Measurements from ENCODE around the gene PHF12.

The PHF12 gene

GRCh38 chr17:28873839-28874238, 77.5 kb downstream of the PHF12 start:
- DNase-seq (no peak), ATAC-seq (ENCODE audit: insufficient read depth, low read depth) (no peak)
- H3K9me3 ChIP-seq (ENCODE audit: insufficient read depth, low read length, severe bottlenecking): no peaks in the 10 kb centered on the region
- no peaks in the 10 kb centered on the region for H4K20me1 ChIP-seq (ENCODE audit: insufficient read depth, low read length)
- H3K27ac ChIP-seq (ENCODE audit: low read length): no peak overlapping the region
- H3K9ac ChIP-seq (ENCODE audit: low read depth, low read length): no peak overlapping the region
- H3K4me2 ChIP-seq (ENCODE audit: insufficient read depth, low read length): no peak overlapping the region
- no peak for TF ChIP-seq EZH2 (IDR thresholded peaks at IDR 0.05; ENCODE audit: borderline replicate concordance, low read depth, low read length, severe bottlenecking)
- H3K4me1 ChIP-seq (ENCODE audit: insufficient read depth, low read length): 0 out of 2 replicates have a peak, but pooled peaks cover 5% of the 10 kb centered on the region
- H3K27me3 ChIP-seq (ENCODE audit: insufficient read depth, low read length, poor library complexity): no peaks in the 10 kb centered on the region
- H2AFZ ChIP-seq (ENCODE audit: low read depth, low read length): no peak overlapping the region
- no peaks in the 10 kb centered on the region for H3K36me3 ChIP-seq (ENCODE audit: insufficient read depth, low read length)
- no peaks in the 10 kb centered on the region for H3K79me2 ChIP-seq (ENCODE audit: insufficient read depth, low read length)
- H3K4me3 ChIP-seq (ENCODE audit: low read depth in 1 of 2, low read length in 2 of 2): no peak overlapping the region

- no peak for TF ChIP-seq EZH2 (IDR thresholded peaks at IDR 0.05; ENCODE audit: borderline replicate concordance, low read depth, low read length, severe bottlenecking)
- TF ChIP-seq, protein P1, sequence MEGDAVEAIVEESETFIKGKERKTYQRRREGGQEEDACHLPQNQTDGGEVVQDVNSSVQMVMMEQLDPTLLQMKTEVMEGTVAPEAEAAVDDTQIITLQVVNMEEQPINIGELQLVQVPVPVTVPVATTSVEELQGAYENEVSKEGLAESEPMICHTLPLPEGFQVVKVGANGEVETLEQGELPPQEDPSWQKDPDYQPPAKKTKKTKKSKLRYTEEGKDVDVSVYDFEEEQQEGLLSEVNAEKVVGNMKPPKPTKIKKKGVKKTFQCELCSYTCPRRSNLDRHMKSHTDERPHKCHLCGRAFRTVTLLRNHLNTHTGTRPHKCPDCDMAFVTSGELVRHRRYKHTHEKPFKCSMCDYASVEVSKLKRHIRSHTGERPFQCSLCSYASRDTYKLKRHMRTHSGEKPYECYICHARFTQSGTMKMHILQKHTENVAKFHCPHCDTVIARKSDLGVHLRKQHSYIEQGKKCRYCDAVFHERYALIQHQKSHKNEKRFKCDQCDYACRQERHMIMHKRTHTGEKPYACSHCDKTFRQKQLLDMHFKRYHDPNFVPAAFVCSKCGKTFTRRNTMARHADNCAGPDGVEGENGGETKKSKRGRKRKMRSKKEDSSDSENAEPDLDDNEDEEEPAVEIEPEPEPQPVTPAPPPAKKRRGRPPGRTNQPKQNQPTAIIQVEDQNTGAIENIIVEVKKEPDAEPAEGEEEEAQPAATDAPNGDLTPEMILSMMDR (IDR thresholded peaks at IDR 0.05; ENCODE audit: borderline replicate concordance, extremely low read depth, low read length, poor library complexity, severe bottlenecking): no peak
- Histone ChIP-seq H3K4me1 (ENCODE audit: insufficient read depth, low read length) (0 out of 2 replicates have a peak, but pooled peaks cover 5% of the 10 kb centered on the region), H3K27ac (ENCODE audit: low read length) (0 out of 2 replicates have a peak overlapping the region, but pooled peaks have one; percentile 8), H3K79me2 (ENCODE audit: insufficient read depth, low read length) (no peaks in the 10 kb centered on the region), H2AFZ (ENCODE audit: low read depth, low read length) (peak overlapping the region; percentile 45; the same call in 1 of the 2 replicates), H3K36me3 (ENCODE audit: insufficient read depth, low read length) (no peaks in the 10 kb centered on the region), H4K20me1 (ENCODE audit: insufficient read depth, low read length) (no peaks in the 10 kb centered on the region), H3K4me3 (ENCODE audit: low read depth in 1 of 2, low read length in 2 of 2) (no peak overlapping the region), H3K9me3 (ENCODE audit: insufficient read depth, low read length, severe bottlenecking) (no peaks in the 10 kb centered on the region), H3K9ac (ENCODE audit: low read depth, low read length) (no peak overlapping the region), H3K27me3 (ENCODE audit: insufficient read depth, low read length, poor library complexity) (no peaks in the 10 kb centered on the region), H3K4me2 (ENCODE audit: insufficient read depth, low read length) (no peak overlapping the region)
- ATAC-seq (ENCODE audit: insufficient read depth, low read depth): peak; percentile 89
- DNase-seq: peak; percentile 22
Measured at GRCh38 chr17:28871056-28871579, 80.2 kb downstream of the PHF12 start.

- ATAC-seq (ENCODE audit: insufficient read depth, low read depth): no peak
- Histone ChIP-seq H3K9ac (ENCODE audit: low read depth, low read length) (no peak overlapping the region), H3K4me2 (ENCODE audit: insufficient read depth, low read length) (no peak overlapping the region), H3K4me1 (ENCODE audit: insufficient read depth, low read length) (0 out of 2 replicates have a peak, but pooled peaks cover 5% of the 10 kb centered on the region), H3K36me3 (ENCODE audit: insufficient read depth, low read length) (no peaks in the 10 kb centered on the region), H3K27ac (ENCODE audit: low read length) (no peak overlapping the region), H3K27me3 (ENCODE audit: insufficient read depth, low read length, poor library complexity) (no peaks in the 10 kb centered on the region), H3K4me3 (ENCODE audit: low read depth in 1 of 2, low read length in 2 of 2) (no peak overlapping the region), H2AFZ (ENCODE audit: low read depth, low read length) (no peak overlapping the region), H3K9me3 (ENCODE audit: insufficient read depth, low read length, severe bottlenecking) (no peaks in the 10 kb centered on the region), H4K20me1 (ENCODE audit: insufficient read depth, low read length) (no peaks in the 10 kb centered on the region), H3K79me2 (ENCODE audit: insufficient read depth, low read length) (no peaks in the 10 kb centered on the region)
- no peak for DNase-seq
- TF ChIP-seq EZH2 (IDR thresholded peaks at IDR 0.05; ENCODE audit: borderline replicate concordance, low read depth, low read length, severe bottlenecking): no peak
- TF ChIP-seq, protein P1 (IDR thresholded peaks at IDR 0.05; ENCODE audit: borderline replicate concordance, extremely low read depth, low read length, poor library complexity, severe bottlenecking): no peak
Measured at GRCh38 chr17:28867276-28867675, 84.0 kb downstream of the PHF12 start.

DNA sequence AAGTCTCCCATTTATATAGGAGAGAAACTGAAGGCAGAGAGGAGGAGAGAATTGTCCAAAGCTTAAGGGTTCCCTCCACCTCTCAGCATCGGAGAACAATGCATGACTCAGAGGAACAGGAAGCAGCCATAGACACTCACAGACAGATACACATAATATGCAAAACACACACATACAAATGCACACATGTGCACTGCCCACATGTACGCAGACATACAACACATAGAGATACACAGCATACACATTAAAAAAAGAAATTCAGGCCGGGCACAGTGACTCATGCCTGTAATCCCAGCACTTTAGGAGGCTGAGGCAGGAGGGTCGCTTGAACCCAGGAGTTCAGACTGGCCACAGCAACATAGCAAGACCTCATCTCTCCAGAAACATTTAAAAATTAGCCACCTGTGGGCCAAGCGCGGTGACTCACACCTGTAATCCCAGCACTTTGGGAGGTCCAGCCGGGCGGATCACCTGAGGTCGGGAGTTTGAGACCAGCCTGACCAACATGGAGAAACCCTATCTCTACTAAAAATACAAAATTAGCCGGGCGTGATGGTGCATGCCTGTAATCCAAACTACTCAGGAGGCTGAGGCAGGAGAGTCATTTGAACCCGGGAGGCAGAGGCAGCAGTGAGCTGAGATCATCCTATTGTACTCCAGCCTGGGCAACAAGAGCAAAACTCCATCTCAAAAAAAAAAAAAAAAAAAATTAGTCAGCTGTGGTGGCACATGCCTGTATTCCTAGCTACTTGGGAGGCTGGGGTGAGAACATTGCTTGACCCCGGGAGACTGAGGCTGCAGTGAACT, 85.2 kb downstream of the PHF12 start:
- Histone ChIP-seq H2AFZ (ENCODE audit: low read depth, low read length) (no peak overlapping the region), H3K4me3 (ENCODE audit: low read depth in 1 of 2, low read length in 2 of 2) (no peak overlapping the region), H3K4me2 (ENCODE audit: insufficient read depth, low read length) (no peak overlapping the region), H3K4me1 (ENCODE audit: insufficient read depth, low read length) (0 out of 2 replicates have a peak, but pooled peaks cover 2% of the 10 kb centered on the region), H3K27me3 (ENCODE audit: insufficient read depth, low read length, poor library complexity) (no peaks in the 10 kb centered on the region), H3K79me2 (ENCODE audit: insufficient read depth, low read length) (no peaks in the 10 kb centered on the region), H4K20me1 (ENCODE audit: insufficient read depth, low read length) (no peaks in the 10 kb centered on the region), H3K9ac (ENCODE audit: low read depth, low read length) (no peak overlapping the region), H3K27ac (ENCODE audit: low read length) (no peak overlapping the region), H3K9me3 (ENCODE audit: insufficient read depth, low read length, severe bottlenecking) (no peaks in the 10 kb centered on the region), H3K36me3 (ENCODE audit: insufficient read depth, low read length) (peaks cover 4% of the 10 kb centered on the region; the same call in 1 of the 2 replicates)
- no peak for DNase-seq
- no peak for ATAC-seq (ENCODE audit: insufficient read depth, low read depth)
- TF ChIP-seq EZH2 (IDR thresholded peaks at IDR 0.05; ENCODE audit: borderline replicate concordance, low read depth, low read length, severe bottlenecking): no peak
- TF ChIP-seq, protein P1 (IDR thresholded peaks at IDR 0.05; ENCODE audit: borderline replicate concordance, extremely low read depth, low read length, poor library complexity, severe bottlenecking): no peak

Data from DND-41 (cell line).